ENCODE data around the gene RPH3AL.
"Not testable (repeated sequence)": the region's sequence is repeated elsewhere in the genome, so short reads cannot be mapped to it uniquely, and the experiment has no call there.

RPH3AL gene

GRCh38 chr17:170130-170670 lies 182.4 kb downstream of the RPH3AL start:
- ATAC-seq: no peak

GRCh38 chr17:168614-169013 lies 184.0 kb downstream of the RPH3AL start:
- not testable (repeated sequence) for ATAC-seq

- ATAC-seq: no peak
Observed at GRCh38 chr17:165939-166338, 186.7 kb downstream of the RPH3AL start.

- ATAC-seq: no peak
Observed at GRCh38 chr17:164303-165235, 188.0 kb downstream of the RPH3AL start.

GRCh38 chr17:163514-164098 lies 189.0 kb downstream of the RPH3AL start:
- no peak for ATAC-seq

- ATAC-seq: no peak
Observed at GRCh38 chr17:162689-163088, 189.9 kb downstream of the RPH3AL start.
